Omental fat pad (tissue), 4 donors: ENCODE data around the gene HSPA1A. TPM values are rescaled to one million over a fixed set of nuclear protein-coding genes. Genes with fewer than 3 reads are reported as not detected.
A peak's percentile ranks its signal among the peaks of the same experiment; 100 is the strongest.

Source experiments
- ATAC-seq: fragments of 150-250 bp; one replicate; pipeline ENCODE4 v1.9.1; 2016; ENCODE audit warnings: mild to moderate bottlenecking, moderate library complexity; ENCODE audit not compliant: low FRiP score
- DNase-seq: peaks from one replicate; pipeline ENCODE4 v3.0.0-alpha.2; 2019; ENCODE audit warnings: low spot score
- CTCF ChIP-seq, 3 donors: fragments of 450-650 bp; IDR thresholded peaks; one replicate each; pipeline ENCODE4 v1.5.1; 2016 to 2017; ENCODE audit warnings: antibody characterized with exemption in 3 of 3, mild to moderate bottlenecking in 3 of 3, moderate library complexity in 2 of 3
- total RNA-seq, 4 donors: library from RNA; depleted of rRNA; stranded (reverse); fragments of >200 nt; gene quantifications; one replicate each; pipeline ENCODE4 v1.1.0, GENCODE V29; 2016

HSPA1A gene
- 1,000 to 10,000 TPM in 1 of 4 donors, 100 to 1,000 TPM in 3; 155 to 1,684 (median 309) TPM for total RNA-seq

- no peak for TF ChIP-seq CTCF (IDR thresholded peaks at IDR 0.05)
- DNase-seq, result peak; percentile 81
- peak; percentile 58 for ATAC-seq
Observed at GRCh38 chr6:31815025-31815838, at the start of gene HSPA1A, which contains the start of gene HSPA1L. HSPA1A (plus strand) TSS chr6:31815543; CDS start chr6:31815757, 214 bp downstream. HSPA1L (minus strand) TSS chr6:31815283; CDS start chr6:31811972, 3,311 bp downstream.

- ATAC-seq, result no peak
- DNase-seq, result no peak
Observed at GRCh38 chr6:31765559-31765909, 49.8 kb upstream of the HSPA1A start.

GRCh38 chr6:31765910-31766794, 49.2 kb upstream of the HSPA1A start:
- TF ChIP-seq CTCF (IDR thresholded peaks at IDR 0.05), result no peak
- ATAC-seq, result no peak
- no peak for DNase-seq

More at GRCh38 chr6:31765559-31765909, 49.8 kb upstream of the HSPA1A start:
- TF ChIP-seq CTCF (IDR thresholded peaks at IDR 0.05), result no peak

- ATAC-seq (no peak), DNase-seq (no peak)
- no peak for TF ChIP-seq CTCF (IDR thresholded peaks at IDR 0.05)
Observed at GRCh38 chr6:31767096-31767645, 48.2 kb upstream of the HSPA1A start.

- ATAC-seq, result no peak
Observed at GRCh38 chr6:31768363-31769257, 46.7 kb upstream of the HSPA1A start.

More at GRCh38 chr6:31768363-31769257, 46.7 kb upstream of the HSPA1A start:
- no peak for TF ChIP-seq CTCF (IDR thresholded peaks at IDR 0.05)
- DNase-seq, result no peak
